ENCODE data around the gene VWF. TPM values are rescaled to one million over a fixed set of nuclear protein-coding genes. Genes with fewer than 3 reads are reported as not detected.

The VWF gene
- total and polyA plus RNA-seq, 2 of the 4 experiments (the other 2 are of a cell fraction) = under 0.01 to 0.09 TPM

- in situ Hi-C loops (cut with MboI; ENCODE audit: low sequenced_read_pairs) = no loop called here
- Histone ChIP-seq H2BK120ac (ENCODE audit: low read depth, low read length) (no peak overlapping the region), H2AK9ac (replicated peaks; ENCODE audit: low read depth, low read length, poor library complexity) (no peak overlapping the region), H4K91ac (ENCODE audit: insufficient read depth, low read depth, low read length) (no peak overlapping the region), H3K9ac (ENCODE audit: low read depth, low read length) (no peak overlapping the region), H3K23ac (ENCODE audit: low read depth, low read length) (no peak overlapping the region), H2BK20ac (ENCODE audit: low read depth, low read length) (no peak overlapping the region), H4K5ac (ENCODE audit: low read depth, low read length) (no peak overlapping the region), H3K4me2 (ENCODE audit: low read depth, low read length) (no peak overlapping the region), H3K9me3 (ENCODE audit: control insufficient read depth, insufficient read depth, low read length) (no peaks in the 10 kb centered on the region), H2AFZ (replicated peaks; ENCODE audit: low read length, poor library complexity) (no peak overlapping the region), H3K27ac (ENCODE audit: insufficient read depth, low read length) (no peak overlapping the region), H3K9me1 (ENCODE audit: insufficient read depth, low read length) (no peaks in the 10 kb centered on the region), H2AK5ac (ENCODE audit: low read depth, low read length) (no peak overlapping the region), H3K56ac (ENCODE audit: extremely low read depth, insufficient read depth, low read length) (no peak overlapping the region), H3K36me3 (ENCODE audit: control insufficient read depth, insufficient read depth, low read length) (no peaks in the 10 kb centered on the region), H4K20me1 (ENCODE audit: insufficient read depth, low read length) (no peaks in the 10 kb centered on the region), H3K79me1 (ENCODE audit: low read depth in 1 of 2, low read length in 2 of 2) (no peaks in the 10 kb centered on the region), H3K4me3 (ENCODE audit: insufficient read depth, low read depth, low read length) (no peak overlapping the region), H2BK5ac (ENCODE audit: low read depth, low read length, poor library complexity, severe bottlenecking) (no peak overlapping the region), H3K4ac (ENCODE audit: low read depth, low read length) (no peak overlapping the region), H4K8ac (ENCODE audit: low read depth in 2 of 2, low read length in 2 of 2) (no peak overlapping the region), H2BK15ac (ENCODE audit: low read depth, low read length) (no peak overlapping the region), H3K14ac (replicated peaks; ENCODE audit: low read depth, low read length) (no peak overlapping the region), H3K4me1 (ENCODE audit: control insufficient read depth, insufficient read depth, low read length) (no peaks in the 10 kb centered on the region), H3K18ac (ENCODE audit: low read depth, low read length) (no peak overlapping the region), H3K27me3 (ENCODE audit: control insufficient read depth, insufficient read depth, low read length) (peaks cover 4% of the 10 kb centered on the region)
- BruUV-seq (replicated peaks) = no TSS peak
- no peak for TF ChIP-seq NFE2L2 (IDR thresholded peaks at IDR 0.05; ENCODE audit: low read depth, low read length)
- no peak for TF ChIP-seq MAZ (IDR thresholded peaks at IDR 0.05; ENCODE audit: borderline replicate concordance, low read depth, low read length)
- TF ChIP-seq USF2 (IDR thresholded peaks at IDR 0.05; ENCODE audit: low read depth, low read length) = no peak
- TF ChIP-seq CHD1 (IDR thresholded peaks at IDR 0.05; ENCODE audit: low read depth, low read length) = no peak
- no peak for TF ChIP-seq MAFK (IDR thresholded peaks at IDR 0.05; ENCODE audit: low read depth, low read length)
- TF ChIP-seq BHLHE40 (IDR thresholded peaks at IDR 0.05; ENCODE audit: low read depth, low read length) = no peak
- TF ChIP-seq ELK1 (IDR thresholded peaks at IDR 0.05; ENCODE audit: borderline replicate concordance, low read depth, low read length) = no peak
- TF ChIP-seq FOS (IDR thresholded peaks at IDR 0.05; ENCODE audit: low read depth, low read length) = no peak
- TF ChIP-seq POLR2A (IDR thresholded peaks at IDR 0.05; ENCODE audit: low read depth, low read length) = no peak
- TF ChIP-seq SMC3 (IDR thresholded peaks at IDR 0.05; ENCODE audit: low read depth, low read length) = no peak
- TF ChIP-seq MXI1 (IDR thresholded peaks at IDR 0.05; ENCODE audit: borderline replicate concordance, low read depth, low read length) = no peak
- no peak for TF ChIP-seq RFX5 (IDR thresholded peaks at IDR 0.05; ENCODE audit: low read depth, low read length)
- ChIA-PET CTCF (no interaction called here), POLR2A (ENCODE audit: unreplicated experiment) (no interaction called here)
- no peak for ATAC-seq (ENCODE audit: low read depth)
- intact Hi-C loops (cut with micrococcal nuclease) = no loop called here
- no CpG with 5 or more reads among the region's 7 CpGs for WGBS, 2 experiments (ENCODE audit: extremely low coverage in 2 of 2, insufficient read length in 1 of 2)
- no peak for DNase-seq
- dilution Hi-C loops (cut with HindIII; ENCODE audit: low sequenced_read_pairs, unreplicated experiment) = no loop called here
These were observed 107.7 kb downstream of the VWF start for GRCh38 chr12:6016756-6017155.

All from IMR-90 (cell line).